Transverse colon (tissue), 4 donors: Measurements from ENCODE around the gene TP53TG3. TPM values are rescaled to one million over a fixed set of nuclear protein-coding genes. Genes with fewer than 3 reads are reported as not detected.

Experiments
- small RNA-seq, 4 donors: library from RNA; depleted of rRNA; stranded (forward); fragments of <200 nt; gene quantifications; one replicate each; pipeline ENCODE3, GENCODE V24; 2016
- total RNA-seq, 4 donors: library from RNA; depleted of rRNA; stranded (reverse); fragments of >200 nt; gene quantifications; one replicate each; pipeline ENCODE4 v1.1.0, GENCODE V29; 2016

The TP53TG3 gene
- total RNA-seq, 4 donors from 2014 or later, result not detected

Small RNAs within 50 kb of the gene (small RNA-seq; reads per million reads assigned to genes)
- 0 reads per million in 4 donors for gene AC138907.6
